NB4 (cell line): ENCODE results near the gene FCHSD1.

Experiments used
- MYC ChIP-seq: IDR thresholded peaks from 2 replicates; pipeline ENCODE4 v1.6.1; 2011; ENCODE audit warnings: low read depth, low read length
- POLR2A ChIP-seq: IDR thresholded peaks from 2 replicates; pipeline ENCODE4 v1.6.1; 2011; ENCODE audit warnings: mild to moderate bottlenecking; ENCODE audit not compliant: insufficient read length; ENCODE audit errors: extremely low read depth
- TF ChIP-seq, protein P1 (sequence below): IDR thresholded peaks from one replicate; pipeline ENCODE4 v1.5.1; 2012; ENCODE audit warnings: low read depth, low read length
- TF ChIP-seq, protein P2 (sequence below): IDR thresholded peaks from 2 replicates; pipeline ENCODE4 v1.6.1; 2011; ENCODE audit warnings: low read depth, low read length

DNA sequence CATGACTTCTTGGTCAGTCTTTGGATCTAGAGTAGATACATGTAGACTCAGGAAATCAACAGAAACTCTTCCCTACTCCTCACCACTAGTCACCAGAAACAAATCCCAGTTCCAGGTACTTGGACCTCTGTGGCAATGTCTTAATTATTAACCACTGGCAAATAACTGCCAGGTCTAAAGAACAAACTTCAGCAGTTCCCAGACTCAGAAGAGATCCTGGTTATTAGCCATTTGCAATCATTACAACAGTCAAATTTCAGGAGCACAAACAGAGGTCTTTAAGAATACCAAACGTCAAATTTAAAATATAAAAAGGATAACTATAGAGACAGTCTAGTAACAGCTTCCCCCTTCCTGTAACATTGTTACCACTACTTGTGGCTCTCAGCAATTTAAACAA, 42.7 kb downstream of the FCHSD1 start:
- TF ChIP-seq, protein P1, sequence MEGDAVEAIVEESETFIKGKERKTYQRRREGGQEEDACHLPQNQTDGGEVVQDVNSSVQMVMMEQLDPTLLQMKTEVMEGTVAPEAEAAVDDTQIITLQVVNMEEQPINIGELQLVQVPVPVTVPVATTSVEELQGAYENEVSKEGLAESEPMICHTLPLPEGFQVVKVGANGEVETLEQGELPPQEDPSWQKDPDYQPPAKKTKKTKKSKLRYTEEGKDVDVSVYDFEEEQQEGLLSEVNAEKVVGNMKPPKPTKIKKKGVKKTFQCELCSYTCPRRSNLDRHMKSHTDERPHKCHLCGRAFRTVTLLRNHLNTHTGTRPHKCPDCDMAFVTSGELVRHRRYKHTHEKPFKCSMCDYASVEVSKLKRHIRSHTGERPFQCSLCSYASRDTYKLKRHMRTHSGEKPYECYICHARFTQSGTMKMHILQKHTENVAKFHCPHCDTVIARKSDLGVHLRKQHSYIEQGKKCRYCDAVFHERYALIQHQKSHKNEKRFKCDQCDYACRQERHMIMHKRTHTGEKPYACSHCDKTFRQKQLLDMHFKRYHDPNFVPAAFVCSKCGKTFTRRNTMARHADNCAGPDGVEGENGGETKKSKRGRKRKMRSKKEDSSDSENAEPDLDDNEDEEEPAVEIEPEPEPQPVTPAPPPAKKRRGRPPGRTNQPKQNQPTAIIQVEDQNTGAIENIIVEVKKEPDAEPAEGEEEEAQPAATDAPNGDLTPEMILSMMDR, result no peak
- TF ChIP-seq POLR2A (no peak), MYC (no peak)
- TF ChIP-seq, protein P2, sequence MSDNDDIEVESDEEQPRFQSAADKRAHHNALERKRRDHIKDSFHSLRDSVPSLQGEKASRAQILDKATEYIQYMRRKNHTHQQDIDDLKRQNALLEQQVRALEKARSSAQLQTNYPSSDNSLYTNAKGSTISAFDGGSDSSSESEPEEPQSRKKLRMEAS, result no peak
